Adrenal gland (tissue), 5 donors: ENCODE measurements around the gene MEIS3.

Source experiments
- CTCF ChIP-seq, 6 experiments: fragments of 450-650 bp in 4 of 6; fragments of 200-600 bp in 2 of 6; sonication (generic) in 1 of 6; IDR thresholded peaks; 1 replicate in 5 of 6; 2 replicates in 1 of 6; pipeline versions ENCODE4 v1.5.1 to v1.8.0; 2016 to 2021; ENCODE audit warnings: antibody characterized with exemption in 6 of 6, mild to moderate bottlenecking in 2 of 6, moderate library complexity in 1 of 6
- POLR2A ChIP-seq, 2 donors: fragments of 450-650 bp; IDR thresholded peaks; one replicate each; pipeline ENCODE4 v1.6.1; 2017; ENCODE audit warnings: antibody characterized with exemption in 2 of 2, mild to moderate bottlenecking in 2 of 2, moderate library complexity in 1 of 2
- donor health status: DM: no; HTN: no; CAD: no.

GRCh38 chr19:47437500-47437899 lies 18.2 kb upstream of the MEIS3 start:
- no peak for TF ChIP-seq CTCF (IDR thresholded peaks at IDR 0.05)
- no peak for TF ChIP-seq POLR2A (IDR thresholded peaks at IDR 0.05)
